GM19455 (cell line): Measurements from ENCODE around the gene ZNF777.
"Not testable (repeated sequence)": the region's sequence is repeated elsewhere in the genome, so short reads cannot be mapped to it uniquely, and the experiment has no call there.

ENCODE experiments used
- ATAC-seq: cut with Tn5 transposase; IDR thresholded peaks from one replicate; pipeline ENCODE4 v1.9.1; 2021; ENCODE audit not compliant: unreplicated experiment

Gene ZNF777

DNA sequence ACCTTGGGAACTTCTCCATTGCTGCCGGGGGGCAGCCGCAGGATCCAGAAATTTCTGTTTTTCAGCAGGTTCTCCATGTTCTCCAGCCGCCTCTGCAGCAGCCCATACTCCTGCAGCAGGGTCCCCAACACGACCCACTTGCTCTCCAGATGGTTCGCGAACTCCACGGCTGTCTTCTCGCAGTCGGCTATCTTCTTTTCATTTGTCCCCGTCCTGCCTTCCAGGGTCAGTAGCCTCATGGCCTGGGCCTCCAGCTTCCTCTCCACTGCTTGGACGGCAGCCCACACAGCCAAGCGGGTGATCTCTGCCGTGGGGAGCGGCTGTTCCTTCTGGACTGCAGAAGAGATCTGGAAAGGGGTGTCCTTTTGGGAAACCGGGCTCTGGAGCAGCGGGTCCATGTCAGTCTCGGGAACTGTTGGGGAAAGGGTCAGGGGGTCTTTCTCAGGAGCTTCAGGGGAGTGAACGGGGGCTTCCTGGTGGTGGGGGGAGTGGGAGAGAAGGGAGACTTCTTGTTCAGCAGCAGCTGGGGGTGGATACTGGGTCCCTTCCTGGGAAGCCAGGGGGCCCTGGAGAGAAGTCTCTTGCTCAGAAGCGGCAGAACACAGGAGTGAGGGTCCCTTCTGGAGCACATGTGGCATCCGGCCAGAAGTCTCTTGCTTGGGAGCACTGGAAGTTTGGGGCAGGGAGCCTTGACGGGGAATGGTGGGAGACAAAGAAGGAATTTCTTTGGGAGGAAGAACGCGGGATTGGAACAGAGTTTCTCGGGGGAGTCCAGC is 5.5 kb downstream of the ZNF777 start:
- no peak for ATAC-seq

DNA sequence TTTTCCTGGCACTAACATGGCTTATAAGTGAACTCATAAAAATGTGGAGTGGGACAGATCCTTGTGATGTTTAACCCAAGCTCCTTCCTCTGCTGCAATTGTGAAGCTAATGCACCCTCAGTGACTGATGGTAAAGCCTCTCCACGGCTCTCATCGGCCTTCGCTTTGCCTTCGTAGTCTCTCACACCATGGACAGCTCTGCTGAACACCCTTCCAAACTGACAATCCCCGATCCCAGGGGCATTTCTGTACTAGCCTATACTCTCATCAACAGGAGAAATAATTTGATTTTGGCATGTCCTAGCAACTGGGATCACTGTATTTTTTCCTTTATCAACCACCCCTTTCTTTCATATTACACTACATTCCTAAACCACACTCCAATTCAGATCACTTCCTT is 6.1 kb downstream of the ZNF777 start:
- ATAC-seq, result no peak

DNA sequence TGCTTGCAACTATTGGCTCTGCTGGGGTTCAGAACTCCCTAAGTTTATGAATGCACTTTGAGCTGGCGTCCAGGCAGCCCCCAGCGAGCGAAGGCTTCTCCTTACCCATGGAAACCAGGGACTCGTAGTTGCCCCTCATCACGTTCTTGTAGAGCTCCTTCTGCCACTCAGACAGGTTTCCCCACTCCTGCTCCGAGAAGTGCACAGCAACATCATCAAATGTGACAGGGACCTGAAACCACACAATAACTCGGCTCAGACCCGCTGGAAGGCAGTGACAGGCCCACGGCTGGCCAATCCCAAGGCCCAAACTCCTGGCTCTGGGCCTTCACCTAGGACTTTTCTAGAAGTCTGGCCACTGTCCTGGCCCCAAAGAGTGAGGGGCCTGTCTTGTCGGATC is 6.9 kb downstream of the ZNF777 start:
- ATAC-seq, result no peak

DNA sequence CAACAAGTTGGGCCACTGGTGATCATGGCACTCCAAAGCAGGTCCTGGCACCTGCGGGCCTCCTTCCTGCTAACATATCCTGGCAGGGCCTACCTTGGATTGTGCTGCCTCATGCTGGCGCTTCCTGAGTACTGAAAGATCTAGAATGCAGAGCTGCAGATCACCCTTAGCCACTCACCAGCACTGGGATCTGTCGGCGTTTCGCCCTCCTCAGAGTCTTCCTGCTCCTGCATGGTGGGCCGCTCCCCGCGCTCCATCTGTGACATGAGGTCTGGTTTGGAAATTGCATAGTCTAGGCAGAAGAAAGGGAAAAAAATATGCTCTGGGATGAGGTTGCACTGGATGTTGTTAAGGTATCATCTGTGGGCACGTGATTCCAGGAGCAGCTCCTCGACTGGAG is 10.0 kb downstream of the ZNF777 start:
- no peak for ATAC-seq

DNA sequence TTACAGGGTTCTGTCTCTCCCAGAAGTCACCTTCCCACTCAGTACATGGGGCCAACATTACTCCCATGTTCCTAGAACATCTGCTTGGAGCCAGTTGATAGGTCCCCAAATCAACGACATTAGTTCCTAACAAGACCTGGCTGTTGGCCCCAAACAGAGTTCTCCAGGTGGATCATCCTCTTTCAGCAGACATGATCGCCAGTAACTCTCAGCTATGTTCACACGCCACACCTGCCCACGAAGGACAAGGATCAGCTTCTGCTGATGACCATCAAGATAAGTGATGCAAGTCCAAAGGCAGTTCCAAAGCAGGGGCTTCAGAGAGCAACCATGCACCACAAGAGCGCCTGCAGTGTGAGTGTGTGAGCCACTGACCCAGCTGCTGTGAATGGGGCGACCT is 11.0 kb downstream of the ZNF777 start:
- ATAC-seq, result no peak

DNA sequence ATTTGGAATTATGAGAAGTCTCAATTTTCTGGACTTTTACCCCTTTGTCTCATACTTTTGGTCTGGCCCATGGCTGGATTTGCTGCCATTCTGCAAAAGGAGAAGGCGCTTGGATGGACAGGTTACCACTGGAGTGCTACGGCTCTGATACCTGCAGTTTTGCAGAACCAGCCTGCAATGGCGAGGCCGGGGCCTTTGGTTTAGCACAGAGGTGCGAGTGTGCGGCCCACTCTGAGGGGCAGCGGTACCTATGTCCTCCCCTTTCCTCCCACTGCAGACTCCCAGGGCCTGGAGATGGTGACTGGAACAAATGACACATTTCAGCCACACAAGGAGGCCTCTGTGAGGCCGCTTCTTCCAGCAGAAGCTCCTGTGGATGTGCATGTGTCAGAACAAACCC is 11.9 kb downstream of the ZNF777 start:
- ATAC-seq, result no peak

DNA sequence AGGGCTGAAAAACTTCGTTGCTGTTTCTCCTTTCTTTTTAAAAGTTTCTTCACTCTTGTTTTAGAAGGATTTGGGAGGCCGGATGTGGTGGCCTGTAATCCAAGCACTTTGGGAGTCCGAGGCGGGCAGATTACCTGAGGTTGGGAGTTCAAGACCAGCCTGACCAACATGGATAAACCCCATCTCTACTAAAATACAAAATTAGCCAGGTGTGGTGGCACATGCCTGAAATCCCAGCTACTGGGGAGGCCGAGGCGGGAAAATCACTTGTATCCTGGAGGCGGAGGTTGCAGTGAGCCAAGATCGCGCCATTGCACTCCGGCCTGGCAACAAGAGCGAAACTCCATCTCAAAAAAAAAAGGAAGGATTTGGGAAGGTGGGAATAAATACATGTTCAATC is 14.8 kb downstream of the ZNF777 start:
- not testable (repeated sequence) for ATAC-seq

DNA sequence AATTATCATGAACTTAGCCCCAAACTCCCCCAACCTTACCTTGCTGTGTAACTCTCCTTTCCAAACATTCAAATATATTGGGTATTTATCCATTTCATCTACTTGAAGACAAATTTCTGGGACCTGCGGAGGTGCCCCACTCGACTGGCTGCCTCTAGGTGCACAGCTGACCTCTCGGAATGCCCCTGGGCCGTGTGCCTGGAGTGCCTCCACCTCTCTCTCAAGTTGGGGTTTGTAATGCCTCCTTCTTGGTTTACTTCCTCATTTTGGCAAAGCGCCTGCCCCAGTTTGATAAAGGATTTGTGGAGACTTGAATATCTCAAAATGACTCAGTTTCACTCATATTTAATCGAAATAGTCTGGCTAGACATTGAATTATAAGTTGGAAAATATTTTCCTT is 16.6 kb downstream of the ZNF777 start:
- ATAC-seq, result no peak

DNA sequence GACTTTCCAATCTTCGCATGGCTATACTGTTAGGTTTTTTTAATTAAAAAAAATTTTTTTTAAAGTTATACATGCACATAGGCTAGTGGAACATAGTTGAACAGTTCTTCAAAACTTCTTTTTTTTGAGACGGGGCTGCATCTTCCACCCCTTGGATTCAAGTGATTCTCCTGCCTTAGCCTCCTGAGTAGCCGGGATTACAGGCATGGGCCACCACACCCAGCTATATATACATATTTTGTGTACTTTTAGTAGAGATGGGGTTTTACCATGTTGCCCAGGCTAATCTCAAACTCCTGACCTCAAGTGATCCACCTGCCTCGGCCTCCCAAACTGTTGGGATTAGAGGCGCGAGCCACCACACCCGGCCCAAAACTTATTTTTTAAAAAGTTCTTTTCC is 17.3 kb downstream of the ZNF777 start:
- ATAC-seq, result no peak

DNA sequence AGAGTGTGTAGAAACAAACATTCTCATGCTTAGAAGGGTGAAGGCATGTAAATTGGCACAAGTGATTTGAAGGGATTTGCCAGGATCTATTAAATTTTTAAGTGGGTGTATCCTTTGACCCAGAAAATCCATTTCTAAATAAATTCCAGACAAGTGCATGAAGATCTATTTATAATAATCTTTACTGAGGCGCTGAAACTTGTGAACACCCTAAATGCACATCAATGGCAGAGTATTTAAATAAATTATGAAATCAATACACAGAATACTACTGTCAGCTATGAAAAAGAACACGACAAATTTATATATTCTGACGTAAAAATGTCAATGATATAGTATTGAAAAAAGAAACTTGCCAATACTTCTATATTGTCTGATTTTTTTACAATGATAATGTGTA is 17.9 kb downstream of the ZNF777 start:
- ATAC-seq, result no peak

DNA sequence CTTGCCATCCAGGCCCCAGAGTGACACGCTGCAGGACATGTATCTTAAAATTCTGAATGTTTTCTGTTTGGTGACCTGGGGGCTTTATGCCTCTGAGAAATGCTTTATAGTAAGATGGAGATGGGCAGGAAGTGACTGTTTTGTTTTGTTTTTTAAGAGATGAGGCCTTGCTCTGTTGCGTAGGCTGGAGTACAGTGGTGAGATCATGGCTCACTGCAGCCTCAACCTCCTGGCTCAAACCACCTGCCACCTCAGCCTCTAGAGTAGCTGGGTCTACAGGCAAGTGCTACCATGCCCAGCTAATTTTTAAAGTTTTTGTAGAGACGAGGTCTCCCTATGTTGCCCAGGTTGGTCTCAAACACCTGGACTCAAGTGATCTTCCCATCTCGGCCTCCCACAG is 20.6 kb downstream of the ZNF777 start:
- no peak for ATAC-seq

DNA sequence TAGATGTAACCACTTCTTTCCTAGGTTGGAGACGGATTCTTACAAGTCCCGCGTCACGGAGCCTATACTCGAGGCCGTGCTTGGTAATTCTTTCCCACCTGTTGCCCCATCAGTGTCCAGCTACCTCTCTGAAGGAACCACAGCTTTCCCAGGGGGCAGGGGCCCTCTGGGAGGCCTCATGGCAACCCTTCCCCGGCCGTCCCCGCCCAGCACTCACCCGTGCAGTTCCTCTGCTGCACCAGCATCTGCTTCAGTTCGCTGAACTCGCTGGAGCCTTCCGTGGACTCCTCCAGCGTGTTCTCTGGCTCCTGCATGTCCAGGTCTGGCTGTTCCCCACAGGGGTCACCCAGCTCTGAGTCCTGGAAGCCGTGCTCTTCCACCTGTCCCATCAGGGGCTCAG is 24.5 kb downstream of the ZNF777 start:
- ATAC-seq, result no peak

DNA sequence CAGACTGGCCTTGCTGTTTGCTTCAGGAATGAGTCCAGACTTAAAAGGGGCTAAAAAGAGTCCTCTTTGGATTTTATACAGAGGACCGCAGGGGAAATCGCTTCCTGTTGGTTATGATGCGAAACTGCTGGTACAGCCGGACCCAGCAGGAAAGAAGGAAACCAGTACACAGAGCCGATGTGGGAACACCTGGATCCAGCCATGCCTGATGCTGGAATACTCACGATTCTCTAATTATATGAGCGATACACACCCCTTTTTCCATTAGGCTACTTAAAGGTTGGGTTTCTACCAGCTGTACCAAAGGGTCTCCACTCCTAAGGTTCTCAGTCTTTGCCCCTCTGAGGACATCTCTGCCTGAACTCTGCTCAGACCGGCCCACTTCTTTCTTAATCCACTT is 27.7 kb downstream of the ZNF777 start:
- no peak for ATAC-seq

DNA sequence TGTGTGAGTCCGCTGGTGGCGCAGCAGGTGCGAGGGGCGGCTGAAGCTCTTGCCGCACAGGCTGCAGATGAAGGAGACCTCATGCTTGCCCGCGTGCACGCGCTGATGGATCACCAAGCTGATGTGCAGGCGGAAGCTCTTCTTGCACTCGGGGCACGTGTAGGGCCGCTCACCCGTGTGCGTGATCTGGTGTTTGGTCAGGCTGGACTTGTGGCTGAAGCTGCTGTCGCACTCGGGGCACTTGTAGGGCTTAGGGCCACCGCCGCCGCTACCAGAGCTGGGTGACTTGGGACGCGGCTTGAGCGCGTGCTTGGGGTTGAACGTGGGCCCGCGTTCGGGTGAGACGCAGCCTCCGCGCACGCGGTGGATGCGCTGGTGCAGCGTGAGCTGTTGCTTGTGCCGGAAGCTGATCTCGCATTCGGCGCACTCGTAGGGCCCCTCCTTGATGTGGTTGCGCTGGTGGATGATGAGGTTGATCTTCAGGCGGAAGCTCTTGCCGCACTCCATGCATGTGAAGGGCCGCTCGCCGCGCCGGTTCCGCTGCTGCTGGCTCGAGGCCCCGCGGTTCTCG is 28.7 kb downstream of the ZNF777 start:
- no peak for ATAC-seq

DNA sequence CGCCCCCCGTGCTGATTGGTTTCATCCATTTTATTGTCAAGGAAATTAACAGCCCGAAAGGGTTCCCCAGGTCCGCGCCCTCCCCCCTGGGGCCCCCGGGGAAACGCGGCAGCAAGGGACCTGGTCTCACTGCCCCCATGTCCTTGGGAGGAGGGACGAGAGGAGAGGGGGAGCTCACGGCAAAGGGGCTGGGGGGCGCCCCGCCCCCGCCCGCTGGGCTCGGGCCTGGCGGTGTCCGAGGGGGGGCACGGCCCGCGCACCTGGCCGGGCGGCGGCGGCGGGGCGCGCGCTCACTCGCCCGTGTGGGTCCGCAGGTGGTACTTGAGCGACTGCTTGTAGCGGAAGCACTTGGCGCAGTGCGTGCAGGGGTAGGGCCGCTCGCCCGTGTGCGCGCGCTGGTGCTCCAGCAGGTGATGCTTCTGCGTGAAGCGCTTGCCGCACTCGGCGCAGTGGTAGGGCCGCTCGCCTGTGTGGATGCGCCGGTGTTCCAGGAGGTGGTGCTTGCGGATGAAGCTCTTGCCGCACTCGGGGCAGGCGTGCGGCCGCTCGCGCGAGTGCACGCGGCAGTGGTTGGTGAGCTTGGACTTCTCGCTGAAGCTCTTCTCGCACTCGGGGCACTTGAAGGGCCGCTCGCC is 29.3 kb downstream of the ZNF777 start:
- no peak for ATAC-seq

DNA sequence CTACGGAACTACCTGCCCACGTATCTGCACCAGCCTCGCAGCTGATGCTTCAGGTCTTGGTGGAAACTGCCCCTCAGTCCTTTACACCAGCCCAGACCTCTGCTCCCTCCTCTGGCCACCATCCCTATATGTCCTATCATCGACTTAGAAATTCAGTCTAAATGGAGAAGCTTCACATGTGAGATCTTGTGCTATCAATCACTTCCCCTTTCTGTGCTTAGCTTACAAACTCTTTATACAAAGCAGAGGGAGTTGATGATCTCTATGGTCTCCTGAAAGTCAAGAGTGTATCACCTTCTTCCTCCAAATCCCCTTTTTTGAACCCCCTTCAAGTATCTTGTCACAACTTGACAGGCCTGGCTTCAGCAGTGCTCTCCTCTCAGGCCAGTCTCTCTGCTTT is 30.7 kb downstream of the ZNF777 start:
- ATAC-seq, result no peak

DNA sequence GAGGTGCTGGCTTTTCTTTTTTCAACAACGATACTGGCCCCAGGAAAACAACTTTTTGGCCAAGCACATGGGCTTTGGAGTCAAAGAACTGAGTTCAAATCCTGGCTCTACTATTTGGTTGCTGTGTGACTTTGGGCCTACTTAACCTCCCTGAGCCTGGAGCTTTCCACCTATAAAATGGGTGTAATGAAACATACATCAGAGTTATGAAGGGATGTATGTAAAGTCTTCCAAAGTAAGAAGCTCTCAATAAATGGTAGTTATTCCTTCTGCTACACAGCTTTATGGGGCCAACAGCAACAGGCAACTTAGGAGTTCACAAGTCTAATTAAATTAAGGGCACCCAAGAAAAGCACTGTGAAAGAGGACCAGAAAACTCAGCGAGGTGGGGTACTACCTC is 33.0 kb downstream of the ZNF777 start:
- ATAC-seq, result no peak

DNA sequence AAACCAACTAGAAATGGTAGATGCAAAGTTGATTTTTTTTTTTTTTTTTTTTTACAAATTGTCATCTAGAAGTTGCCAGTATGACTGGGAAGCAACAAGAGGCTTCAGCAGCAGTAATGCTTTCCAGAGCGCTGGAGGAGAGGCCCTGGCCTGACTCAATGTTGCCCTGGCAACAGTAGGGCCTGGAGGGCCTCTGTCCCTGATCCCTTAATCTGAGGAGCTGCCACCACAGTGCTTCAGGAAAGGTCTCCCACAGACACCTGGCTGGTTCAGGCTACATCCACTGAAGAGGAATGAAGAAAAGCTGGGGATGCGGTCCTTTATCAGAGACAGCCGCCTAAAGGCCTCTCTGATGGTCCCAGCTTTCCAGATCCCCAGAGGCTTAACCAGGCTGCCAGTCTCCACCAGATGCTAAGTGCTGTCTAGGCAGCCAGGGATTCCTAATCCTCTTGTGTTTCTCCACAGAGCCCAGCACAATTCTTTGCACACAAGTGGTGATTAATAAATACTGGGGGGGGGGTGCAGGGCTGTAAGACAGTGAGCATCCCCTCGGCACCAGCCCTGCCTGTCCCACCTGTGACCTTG is 33.7 kb downstream of the ZNF777 start:
- ATAC-seq, result no peak

DNA sequence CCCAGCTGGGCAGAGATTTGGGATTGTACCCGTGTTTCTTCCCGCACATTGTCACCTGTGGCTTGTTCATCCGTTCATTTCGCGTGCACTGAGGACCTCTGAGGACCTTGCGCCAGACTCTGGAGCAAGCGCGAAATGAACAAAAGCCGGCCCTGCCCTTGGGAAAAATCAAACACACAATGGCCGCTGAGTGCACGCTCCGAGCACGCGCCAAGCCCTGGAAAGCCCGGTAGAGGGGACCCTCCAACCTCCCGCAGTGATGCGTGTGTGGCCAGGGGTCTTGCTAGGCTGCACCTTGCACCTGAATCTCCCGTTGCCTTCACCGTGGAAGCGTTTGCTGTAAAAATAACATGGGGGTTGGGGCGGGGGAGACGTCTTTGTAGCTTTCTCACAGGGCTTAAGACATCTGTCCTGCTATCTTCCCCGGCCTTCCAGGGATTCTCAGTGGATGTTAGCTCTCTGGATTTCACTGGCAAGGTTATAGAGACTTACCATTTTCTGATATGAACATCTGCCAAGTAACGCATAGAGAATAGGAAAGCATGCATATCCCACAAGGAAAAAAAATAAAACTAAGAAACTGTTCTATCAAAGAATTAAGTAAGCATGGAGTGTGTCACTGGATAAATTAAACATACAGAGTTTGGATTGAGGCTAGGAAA is 37.3 kb downstream of the ZNF777 start:
- ATAC-seq, result no peak

DNA sequence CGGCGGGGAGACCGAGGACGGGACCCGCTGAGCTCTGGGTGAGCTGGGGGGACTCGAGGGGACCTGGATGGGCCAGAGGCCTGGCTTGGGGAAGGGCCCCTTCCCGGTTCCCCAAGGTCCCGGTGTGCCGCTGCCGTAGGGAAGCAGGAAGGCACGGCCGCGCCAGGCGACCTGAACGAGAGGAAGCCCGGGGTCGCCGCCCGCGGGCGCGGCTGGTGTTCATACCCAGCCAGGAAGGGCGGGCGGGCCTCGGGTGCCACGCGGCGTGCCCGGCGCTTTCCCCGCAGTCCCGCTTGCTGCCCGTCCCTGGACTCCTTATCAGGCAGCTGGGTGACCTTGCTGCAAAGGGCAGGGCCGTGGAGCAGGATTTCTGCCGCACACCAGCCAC is 38.0 kb downstream of the ZNF777 start:
- ATAC-seq, result peak; percentile 18

DNA sequence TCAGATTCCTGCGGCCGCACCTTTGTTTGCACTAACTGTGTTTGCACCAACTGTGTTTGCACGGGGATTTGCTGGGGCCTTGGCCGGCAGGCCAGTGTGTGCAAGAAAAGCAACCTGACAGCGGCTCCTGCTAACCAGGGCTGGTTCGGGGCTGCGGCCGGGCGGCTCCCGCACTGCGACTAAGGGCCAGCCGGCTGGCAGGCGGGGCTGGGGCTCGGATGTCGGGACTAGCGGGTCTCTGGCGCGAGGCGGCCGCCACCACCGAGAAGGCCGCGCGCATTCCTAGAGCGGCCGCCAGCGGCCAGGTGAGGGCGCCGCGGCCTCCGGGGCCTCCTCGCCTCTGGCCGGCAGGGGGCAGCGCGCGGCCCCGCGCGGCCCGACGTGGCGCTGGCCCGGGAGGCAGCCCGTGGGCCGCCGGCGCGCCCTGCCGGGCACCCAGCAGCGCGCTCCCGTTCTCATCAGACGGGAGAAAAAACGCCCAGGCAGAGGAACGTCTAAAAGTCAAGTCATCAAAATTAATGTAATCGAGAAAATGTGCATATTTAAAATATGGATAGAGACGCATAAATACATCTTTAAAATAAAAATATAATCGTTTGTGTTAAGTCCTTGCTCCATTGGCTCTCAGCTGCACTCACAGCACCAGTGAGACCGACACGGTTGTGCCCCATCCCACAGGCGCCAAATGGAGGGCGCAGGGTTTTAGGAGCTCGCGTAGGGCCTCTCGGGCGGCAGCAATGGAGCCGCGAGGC is 38.5 kb downstream of the ZNF777 start:
- ATAC-seq, result peak; percentile 96
